DND-41 (cell line): ENCODE measurements around the gene ETFA.

Experiments
- CTCF ChIP-seq: IDR thresholded peaks from 2 replicates; pipeline ENCODE4 v1.5.1; 2012; ENCODE audit warnings: borderline replicate concordance, low read length, moderate library complexity, mild to moderate bottlenecking; ENCODE audit not compliant: poor library complexity, severe bottlenecking; ENCODE audit errors: extremely low read depth
- EZH2 ChIP-seq: IDR thresholded peaks from 3 replicates; pipeline ENCODE4 v1.6.1; 2012; ENCODE audit warnings: borderline replicate concordance, low read depth, mild to moderate bottlenecking, moderate library complexity, low read length, inconsistent platforms; ENCODE audit not compliant: severe bottlenecking

- TF ChIP-seq CTCF (no peak), EZH2 (no peak)
Measured at GRCh38 chr15:76336254-76337058, 25.2 kb upstream of the ETFA start, which contains the start of gene ISL2.
